GM06990 (cell line): ENCODE data around the gene MRPL53.

Experiments
- DNase-seq: peaks from one replicate; pipeline ENCODE4 v3.0.0-alpha.2; 2011; ENCODE audit not compliant: insufficient read length; ENCODE audit errors: extremely low read depth
- H3K27me3 ChIP-seq: replicated peaks from 2 replicates; pipeline ENCODE4 v1.6.0; 2011; ENCODE audit warnings: low read length; ENCODE audit not compliant: control insufficient read depth, insufficient read depth
- H3K36me3 ChIP-seq: 2 replicates; pipeline ENCODE4 v1.5.1; 2011; ENCODE audit warnings: low read length; ENCODE audit not compliant: control insufficient read depth, insufficient read depth
- H3K4me3 ChIP-seq: replicated peaks from 2 replicates; pipeline ENCODE4 v1.5.1; 2011; ENCODE audit warnings: low read depth, mild to moderate bottlenecking, control low read depth, low read length
- TF ChIP-seq, protein P1 (sequence below): IDR thresholded peaks from 2 replicates; pipeline ENCODE4 v1.5.1; 2011; ENCODE audit warnings: low read length, control low read depth, mild to moderate bottlenecking, inconsistent platforms; ENCODE audit not compliant: insufficient read depth, poor library complexity, severe bottlenecking

MRPL53 gene

DNA sequence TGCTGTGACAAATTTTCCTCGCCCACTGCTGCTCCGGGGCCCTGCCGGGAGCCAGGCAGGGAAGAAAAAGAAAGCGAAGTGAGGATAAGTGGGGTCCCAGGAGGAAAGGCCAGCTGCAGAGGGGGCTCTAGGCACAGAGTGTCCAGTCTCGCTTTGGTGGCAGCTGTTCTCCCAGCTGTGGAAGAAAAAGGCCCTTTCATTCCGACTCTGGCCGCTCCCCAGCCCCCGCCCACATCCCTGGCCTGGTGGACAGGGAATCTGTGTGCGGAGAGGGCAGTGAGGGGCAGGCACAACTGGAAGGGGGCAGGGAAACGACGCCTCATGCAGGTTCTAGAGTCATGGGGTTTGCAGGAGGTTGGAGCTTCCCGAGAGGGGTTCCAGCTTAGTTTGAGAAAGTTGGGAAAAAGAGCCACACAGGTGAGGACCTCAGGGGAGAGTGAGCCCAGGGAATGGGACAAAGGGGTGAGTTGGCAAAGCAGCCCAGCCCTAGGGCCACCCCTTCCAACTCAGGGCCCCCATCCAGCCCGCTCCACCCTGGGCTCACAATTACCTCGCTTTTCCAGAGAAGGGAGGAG lies 32.6 kb downstream of the MRPL53 start:
- TF ChIP-seq, protein P1, sequence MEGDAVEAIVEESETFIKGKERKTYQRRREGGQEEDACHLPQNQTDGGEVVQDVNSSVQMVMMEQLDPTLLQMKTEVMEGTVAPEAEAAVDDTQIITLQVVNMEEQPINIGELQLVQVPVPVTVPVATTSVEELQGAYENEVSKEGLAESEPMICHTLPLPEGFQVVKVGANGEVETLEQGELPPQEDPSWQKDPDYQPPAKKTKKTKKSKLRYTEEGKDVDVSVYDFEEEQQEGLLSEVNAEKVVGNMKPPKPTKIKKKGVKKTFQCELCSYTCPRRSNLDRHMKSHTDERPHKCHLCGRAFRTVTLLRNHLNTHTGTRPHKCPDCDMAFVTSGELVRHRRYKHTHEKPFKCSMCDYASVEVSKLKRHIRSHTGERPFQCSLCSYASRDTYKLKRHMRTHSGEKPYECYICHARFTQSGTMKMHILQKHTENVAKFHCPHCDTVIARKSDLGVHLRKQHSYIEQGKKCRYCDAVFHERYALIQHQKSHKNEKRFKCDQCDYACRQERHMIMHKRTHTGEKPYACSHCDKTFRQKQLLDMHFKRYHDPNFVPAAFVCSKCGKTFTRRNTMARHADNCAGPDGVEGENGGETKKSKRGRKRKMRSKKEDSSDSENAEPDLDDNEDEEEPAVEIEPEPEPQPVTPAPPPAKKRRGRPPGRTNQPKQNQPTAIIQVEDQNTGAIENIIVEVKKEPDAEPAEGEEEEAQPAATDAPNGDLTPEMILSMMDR: no peak
- no peaks in the 10 kb centered on the region for H3K36me3 ChIP-seq
- DNase-seq: no peak
- no peaks in the 10 kb centered on the region for H3K27me3 ChIP-seq
- H3K4me3 ChIP-seq: peak overlapping the region; percentile 54

DNA sequence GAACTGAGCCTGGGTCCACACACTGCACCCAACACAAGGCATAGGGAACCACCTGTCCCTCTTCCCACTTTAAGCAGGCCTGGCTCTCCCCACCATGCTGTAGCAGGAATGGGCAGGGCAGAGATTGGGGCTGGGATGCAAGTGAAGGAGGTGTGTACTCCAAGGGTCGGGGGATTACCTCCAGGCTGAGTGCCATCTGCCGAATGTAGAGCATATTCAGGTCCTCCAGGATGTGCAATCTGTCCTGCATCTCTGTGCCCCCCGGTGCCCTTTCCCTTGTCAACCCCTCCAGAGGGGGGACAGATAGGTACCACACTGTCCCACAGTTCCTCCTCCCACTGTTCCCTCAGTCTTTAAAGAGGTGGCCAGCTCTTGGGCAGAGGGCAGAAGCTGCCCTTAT lies 33.1 kb downstream of the MRPL53 start:
- Histone ChIP-seq H3K4me3 (no peak overlapping the region), H3K27me3 (no peaks in the 10 kb centered on the region), H3K36me3 (no peaks in the 10 kb centered on the region)
- DNase-seq: no peak
- TF ChIP-seq, protein P1: no peak

DNA sequence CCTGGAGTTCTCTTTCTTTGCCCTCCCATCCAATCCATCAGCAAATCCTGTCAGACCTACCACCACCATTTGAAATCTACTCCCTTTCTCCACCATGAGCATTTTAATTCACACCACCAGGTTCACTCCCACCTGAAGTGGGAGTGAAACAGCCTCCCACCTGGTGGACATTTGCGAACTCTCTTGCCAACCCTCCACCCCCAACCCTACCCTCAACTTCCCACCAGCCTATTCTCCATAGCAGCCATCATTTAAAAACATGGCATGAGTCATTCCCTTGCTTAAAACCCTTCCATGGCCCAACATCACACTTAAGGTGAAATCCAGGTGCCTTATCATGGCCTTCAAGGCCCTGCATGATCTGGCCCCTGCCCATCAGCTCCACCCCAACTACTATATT lies 34.2 kb downstream of the MRPL53 start:
- no peak for DNase-seq
- Histone ChIP-seq H3K36me3 (no peaks in the 10 kb centered on the region), H3K4me3 (no peak overlapping the region), H3K27me3 (no peaks in the 10 kb centered on the region)
- TF ChIP-seq, protein P1: no peak

DNA sequence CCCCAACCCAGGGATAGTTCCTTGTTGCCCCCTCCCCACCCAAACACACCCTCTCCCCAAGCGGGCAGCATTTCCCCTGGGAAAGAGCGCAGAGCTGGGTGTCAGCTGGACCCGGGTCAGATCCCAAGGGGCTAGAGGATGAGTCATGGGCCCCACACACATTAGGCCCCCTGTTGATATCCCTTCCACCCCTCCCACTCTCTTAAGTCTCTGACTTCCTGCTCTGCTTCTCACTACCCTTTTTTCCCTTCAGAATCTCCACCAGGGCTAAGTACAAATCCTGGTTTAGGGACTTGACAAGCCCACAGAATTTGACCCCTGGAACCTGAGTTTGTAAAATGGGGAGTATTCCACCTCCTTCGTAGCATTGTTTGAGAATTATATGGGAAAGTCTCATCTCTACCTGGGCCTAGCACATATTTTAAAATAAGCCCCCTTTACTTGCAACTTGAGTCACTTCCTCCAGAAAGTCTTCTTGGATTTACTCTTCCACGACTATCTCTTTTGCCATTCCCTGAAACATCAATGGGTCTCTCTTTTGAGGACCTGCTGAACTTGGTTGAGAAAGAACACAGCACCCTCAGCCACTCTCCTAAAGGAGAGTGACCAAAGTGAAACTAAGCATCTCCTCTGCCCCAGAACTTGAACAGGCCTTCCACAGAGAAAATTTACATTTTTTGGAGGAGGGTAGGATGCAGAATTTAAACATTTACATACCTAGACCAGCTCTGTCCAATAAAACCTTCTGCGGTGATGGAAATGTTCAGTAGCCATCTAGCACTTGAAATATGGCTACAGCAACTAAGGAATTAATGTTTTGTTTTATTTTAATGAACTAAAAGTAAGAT lies 35.4 kb downstream of the MRPL53 start:
- no peak overlapping the region for H3K4me3 ChIP-seq
- no peaks in the 10 kb centered on the region for H3K36me3 ChIP-seq
- TF ChIP-seq, protein P1: no peak
- no peak for DNase-seq
- H3K27me3 ChIP-seq: no peaks in the 10 kb centered on the region

DNA sequence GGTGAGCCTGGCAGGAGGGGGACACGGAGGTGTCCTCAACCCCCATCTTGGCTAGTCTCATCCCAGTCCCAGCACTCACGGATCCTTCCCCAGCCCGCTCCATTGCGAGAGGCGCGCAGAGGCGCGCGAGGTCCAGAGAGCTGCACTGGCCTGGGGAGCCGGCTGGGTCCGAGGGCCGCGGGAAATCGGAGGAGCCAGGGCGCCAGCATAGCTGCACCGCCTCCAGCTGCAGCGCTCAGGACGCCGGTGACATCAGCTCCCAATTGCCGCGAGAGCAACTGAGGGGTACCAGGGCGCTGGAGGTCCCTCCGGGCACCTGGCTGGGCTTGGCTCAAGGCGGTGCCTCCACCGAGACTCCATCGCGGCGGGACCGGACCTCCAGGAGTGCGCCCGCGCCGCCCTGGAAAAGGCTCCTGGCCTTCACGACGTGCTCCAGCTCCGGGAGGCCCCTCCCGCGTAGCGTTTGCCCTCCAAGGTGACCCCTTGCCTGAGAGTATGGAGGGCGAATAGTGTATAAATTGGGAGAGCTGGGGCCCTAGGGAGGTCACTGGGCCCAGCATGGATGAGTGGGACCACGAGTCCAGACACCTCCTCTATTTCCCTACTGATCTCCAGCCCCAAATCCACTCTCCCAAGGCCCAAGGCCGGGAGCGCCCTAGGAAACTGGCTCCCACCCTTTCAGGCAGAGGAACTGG lies 36.2 kb downstream of the MRPL53 start:
- no peak for DNase-seq
- Histone ChIP-seq H3K4me3 (no peak overlapping the region), H3K27me3 (no peaks in the 10 kb centered on the region), H3K36me3 (no peaks in the 10 kb centered on the region)
- TF ChIP-seq, protein P1: no peak
